ENCODE measurements around the gene ENG.

The ENG gene

GRCh38 chr9:127860779-127861178 is 6.3 kb upstream of the ENG start:
- TF ChIP-seq, protein P1, sequence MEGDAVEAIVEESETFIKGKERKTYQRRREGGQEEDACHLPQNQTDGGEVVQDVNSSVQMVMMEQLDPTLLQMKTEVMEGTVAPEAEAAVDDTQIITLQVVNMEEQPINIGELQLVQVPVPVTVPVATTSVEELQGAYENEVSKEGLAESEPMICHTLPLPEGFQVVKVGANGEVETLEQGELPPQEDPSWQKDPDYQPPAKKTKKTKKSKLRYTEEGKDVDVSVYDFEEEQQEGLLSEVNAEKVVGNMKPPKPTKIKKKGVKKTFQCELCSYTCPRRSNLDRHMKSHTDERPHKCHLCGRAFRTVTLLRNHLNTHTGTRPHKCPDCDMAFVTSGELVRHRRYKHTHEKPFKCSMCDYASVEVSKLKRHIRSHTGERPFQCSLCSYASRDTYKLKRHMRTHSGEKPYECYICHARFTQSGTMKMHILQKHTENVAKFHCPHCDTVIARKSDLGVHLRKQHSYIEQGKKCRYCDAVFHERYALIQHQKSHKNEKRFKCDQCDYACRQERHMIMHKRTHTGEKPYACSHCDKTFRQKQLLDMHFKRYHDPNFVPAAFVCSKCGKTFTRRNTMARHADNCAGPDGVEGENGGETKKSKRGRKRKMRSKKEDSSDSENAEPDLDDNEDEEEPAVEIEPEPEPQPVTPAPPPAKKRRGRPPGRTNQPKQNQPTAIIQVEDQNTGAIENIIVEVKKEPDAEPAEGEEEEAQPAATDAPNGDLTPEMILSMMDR (IDR thresholded peaks at IDR 0.05; ENCODE audit: low read depth, low read length) = no peak
- no peaks in the 10 kb centered on the region for H3K9me3 ChIP-seq (ENCODE audit: severe bottlenecking)
- H3K27ac ChIP-seq = peak overlapping the region; percentile 90
- H3K27me3 ChIP-seq (ENCODE audit: insufficient read depth, low read depth, severe bottlenecking) = no peaks in the 10 kb centered on the region
- DNase-seq = no peak
- no peak overlapping the region for H3K4me3 ChIP-seq (ENCODE audit: low read depth, low read length)
- H3K36me3 ChIP-seq = peaks cover 3% of the 10 kb centered on the region

DNA sequence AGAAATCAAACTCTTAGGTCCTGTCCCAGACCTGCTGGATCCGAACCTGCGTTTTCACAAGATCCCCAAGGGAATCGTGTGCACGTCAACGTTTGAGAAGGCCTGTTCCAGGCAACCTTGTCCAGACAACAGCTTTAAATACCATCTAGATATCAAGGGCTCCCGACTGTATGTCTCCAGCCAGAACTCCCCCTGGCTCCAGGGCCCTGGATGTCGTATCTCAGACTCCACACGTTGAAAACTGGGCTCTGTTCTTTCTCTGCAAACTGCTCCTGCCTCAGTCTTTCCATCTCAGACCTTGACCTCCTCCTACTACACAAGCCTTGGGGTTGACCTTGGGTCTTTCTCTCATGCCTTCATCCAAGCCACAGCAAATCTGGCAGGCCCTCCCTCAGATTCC is 5.8 kb upstream of the ENG start:
- TF ChIP-seq, protein P1 (IDR thresholded peaks at IDR 0.05; ENCODE audit: low read depth, low read length) = no peak
- no peak for DNase-seq

DNA sequence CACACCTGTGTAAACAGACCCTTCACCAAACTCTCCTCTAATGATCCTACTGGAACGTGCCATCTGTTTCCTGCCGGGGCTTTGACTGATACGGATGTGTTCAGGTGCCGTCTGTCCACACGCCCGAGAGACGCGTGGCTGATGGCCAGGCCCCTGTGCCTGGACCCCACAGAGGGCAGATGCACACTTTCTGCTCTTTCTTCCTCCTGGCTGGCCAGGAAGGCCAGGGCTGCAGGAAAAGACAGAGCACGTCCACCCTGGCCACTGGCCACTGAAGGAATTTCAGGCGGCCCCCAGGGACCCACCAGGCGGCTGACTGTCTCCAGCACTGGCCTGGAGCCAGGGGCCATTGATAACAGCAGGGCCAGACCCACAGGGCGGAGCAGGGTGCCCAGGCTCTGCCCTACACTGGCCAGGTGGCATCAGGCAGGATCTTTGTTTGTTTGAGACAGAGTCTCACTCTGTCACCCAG is 3.6 kb upstream of the ENG start:
- Histone ChIP-seq H3K27me3 (ENCODE audit: insufficient read depth, low read depth, severe bottlenecking) (no peaks in the 10 kb centered on the region), H3K27ac (peak overlapping the region; percentile 81), H3K36me3 (no peaks in the 10 kb centered on the region), H3K4me3 (ENCODE audit: low read depth, low read length) (no peak overlapping the region), H3K9me3 (ENCODE audit: severe bottlenecking) (no peaks in the 10 kb centered on the region)
- DNase-seq = peak; percentile 84
- TF ChIP-seq, protein P1 (IDR thresholded peaks at IDR 0.05; ENCODE audit: low read depth, low read length) = no peak

More for the DNA sequence above, 5.8 kb upstream of the ENG start:
- H3K36me3 ChIP-seq = no peaks in the 10 kb centered on the region; the same call in 1 of the 2 replicates
- no peak overlapping the region for H3K27ac ChIP-seq
- no peaks in the 10 kb centered on the region for H3K27me3 ChIP-seq (ENCODE audit: insufficient read depth, low read depth, severe bottlenecking)
- no peaks in the 10 kb centered on the region for H3K9me3 ChIP-seq (ENCODE audit: severe bottlenecking)
- no peak overlapping the region for H3K4me3 ChIP-seq (ENCODE audit: low read depth, low read length)

DNA sequence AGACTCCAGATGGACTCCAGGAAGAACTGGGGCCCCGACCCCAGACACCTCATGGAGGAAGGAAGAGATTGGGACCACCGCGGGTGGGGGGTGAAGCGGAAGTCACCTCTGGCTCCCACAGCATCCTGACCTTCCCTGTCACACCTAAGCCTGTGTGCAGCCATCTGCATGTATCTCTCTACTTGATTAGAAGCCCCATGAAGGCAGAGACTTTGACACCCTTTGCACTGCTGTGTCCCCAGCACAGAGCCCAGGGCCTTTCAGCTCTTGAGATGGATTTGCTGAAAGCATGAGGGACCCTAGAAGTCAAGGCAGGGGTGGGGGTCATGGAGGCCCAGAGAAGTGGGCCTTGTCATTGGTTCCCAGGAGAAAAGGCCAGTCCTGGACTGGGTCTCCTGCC is 2.8 kb upstream of the ENG start:
- TF ChIP-seq, protein P1 (IDR thresholded peaks at IDR 0.05; ENCODE audit: low read depth, low read length) = no peak
- H3K27me3 ChIP-seq (ENCODE audit: insufficient read depth, low read depth, severe bottlenecking) = no peaks in the 10 kb centered on the region
- peak overlapping the region; percentile 81 for H3K27ac ChIP-seq
- no peak overlapping the region for H3K4me3 ChIP-seq (ENCODE audit: low read depth, low read length)
- no peak for DNase-seq
- H3K36me3 ChIP-seq = no peaks in the 10 kb centered on the region
- no peaks in the 10 kb centered on the region for H3K9me3 ChIP-seq (ENCODE audit: severe bottlenecking)

- H3K4me3 ChIP-seq (ENCODE audit: low read depth, low read length) = no peak overlapping the region
- no peaks in the 10 kb centered on the region for H3K36me3 ChIP-seq
- H3K9me3 ChIP-seq (ENCODE audit: severe bottlenecking) = no peaks in the 10 kb centered on the region
- peak overlapping the region; percentile 81 for H3K27ac ChIP-seq
- TF ChIP-seq, protein P1 (IDR thresholded peaks at IDR 0.05; ENCODE audit: low read depth, low read length) = no peak
- no peaks in the 10 kb centered on the region for H3K27me3 ChIP-seq (ENCODE audit: insufficient read depth, low read depth, severe bottlenecking)
- DNase-seq = peak; percentile 35
These were observed 2.3 kb upstream of the ENG start for GRCh38 chr9:127856729-127857116.

DNA sequence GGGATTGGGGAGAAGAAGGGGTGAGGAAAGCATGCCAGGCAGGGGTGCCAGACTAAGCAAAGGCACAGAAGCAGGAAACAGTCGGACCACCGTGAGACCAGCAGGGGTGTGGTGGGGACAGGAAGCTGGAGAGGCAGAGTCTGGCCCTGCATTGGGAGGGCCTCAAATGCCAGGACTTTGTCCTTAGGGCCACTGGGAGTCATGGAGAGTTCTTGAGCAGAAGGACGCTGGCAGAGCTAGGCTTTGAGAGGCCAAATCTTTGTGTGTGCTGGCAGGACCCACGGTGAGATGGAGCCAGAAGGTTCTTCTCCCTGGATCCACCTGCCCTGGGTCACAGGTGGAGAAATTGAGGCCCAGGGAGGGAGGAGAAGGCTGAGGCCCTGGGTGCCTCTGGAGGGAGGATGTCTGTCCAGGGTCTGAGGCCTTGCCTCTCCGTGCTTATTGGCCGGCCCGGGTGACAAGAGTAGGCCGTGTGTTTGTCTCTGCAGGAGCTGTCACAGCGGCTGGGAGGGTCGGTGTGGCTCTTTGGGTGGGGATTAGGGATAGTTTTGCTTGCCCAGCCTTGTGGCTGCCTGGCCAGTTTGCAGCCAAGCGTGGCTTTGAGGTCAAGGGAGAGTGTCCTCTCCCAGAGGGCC is 1.8 kb upstream of the ENG start:
- H3K27ac ChIP-seq = peak overlapping the region; percentile 81
- H3K27me3 ChIP-seq (ENCODE audit: insufficient read depth, low read depth, severe bottlenecking) = no peaks in the 10 kb centered on the region
- no peak overlapping the region for H3K4me3 ChIP-seq (ENCODE audit: low read depth, low read length)
- TF ChIP-seq, protein P1 (IDR thresholded peaks at IDR 0.05; ENCODE audit: low read depth, low read length) = no peak
- no peaks in the 10 kb centered on the region for H3K36me3 ChIP-seq
- peak; percentile 68 for DNase-seq
- no peaks in the 10 kb centered on the region for H3K9me3 ChIP-seq (ENCODE audit: severe bottlenecking)

All from WERI-Rb-1 (cell line).